Hematopoietic multipotent progenitor cell treated with erythropoietin and hydrocortisone succinate and interleukin-3 and kit ligand, for 6 days (in vitro differentiated cells): ENCODE results near the gene PCK2.
A peak's percentile ranks its signal among the peaks of the same experiment; 100 is the strongest.

Experiments used
- DNase-seq: peaks from one replicate; pipeline ENCODE4 v3.0.0-alpha.2; 2015

The PCK2 gene

DNA sequence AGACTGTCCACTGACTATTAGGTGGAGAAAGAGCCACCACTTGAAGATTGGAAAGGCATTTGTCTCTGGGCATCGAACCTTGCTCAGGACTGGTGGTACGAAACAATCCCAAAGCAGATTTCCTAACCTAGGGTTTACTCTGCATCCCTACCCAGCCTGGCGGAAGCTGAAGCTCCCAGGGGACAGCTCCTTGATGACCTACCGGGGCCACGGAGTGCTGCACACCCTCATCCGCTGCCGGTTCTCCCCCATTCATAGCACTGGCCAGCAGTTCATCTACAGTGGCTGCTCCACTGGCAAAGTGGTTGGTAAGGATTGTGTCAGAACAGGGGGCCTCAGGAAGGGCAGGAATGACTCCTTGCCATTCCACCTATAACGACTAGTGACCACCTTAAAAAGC, 27.1 kb downstream of the PCK2 start:
- no peak for DNase-seq

DNA sequence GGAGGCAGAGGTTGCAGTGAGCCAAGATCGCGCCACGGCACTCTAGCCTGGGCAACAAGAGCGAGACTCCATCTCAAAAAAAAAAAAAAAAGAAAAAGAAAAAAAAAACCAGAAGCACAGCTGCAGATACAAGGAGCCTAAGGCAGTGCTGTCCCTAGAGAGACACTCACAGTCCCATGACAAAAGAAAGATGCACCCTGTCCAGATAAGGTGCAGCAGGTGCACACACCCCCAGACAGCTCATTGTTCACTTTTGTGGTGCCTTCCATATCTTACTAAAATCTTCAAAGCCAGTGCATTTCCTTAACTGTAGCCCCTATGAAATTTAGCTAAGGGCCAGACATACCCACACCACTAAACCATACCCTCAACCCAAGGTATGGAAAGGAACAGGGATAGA, 28.3 kb downstream of the PCK2 start:
- DNase-seq: peak; percentile 59

DNA sequence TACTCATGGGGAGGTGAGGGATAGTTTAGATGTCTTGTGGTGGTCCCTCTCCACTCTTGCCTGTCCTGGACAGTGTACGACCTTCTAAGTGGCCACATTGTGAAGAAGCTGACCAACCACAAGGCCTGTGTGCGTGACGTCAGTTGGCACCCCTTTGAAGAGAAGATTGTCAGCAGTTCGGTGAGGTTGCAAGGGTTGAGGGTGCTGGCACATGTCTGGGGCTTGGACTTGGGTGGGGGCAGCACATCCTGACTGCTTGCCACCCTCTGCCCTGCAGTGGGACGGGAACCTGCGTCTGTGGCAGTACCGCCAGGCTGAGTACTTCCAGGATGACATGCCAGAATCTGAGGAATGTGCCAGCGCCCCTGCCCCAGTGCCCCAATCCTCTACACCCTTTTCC, 28.8 kb downstream of the PCK2 start:
- DNase-seq: peak; percentile 32

- peak; percentile 96 for DNase-seq
Observed at GRCh38 chr14:24123424-24124417, 29.6 kb downstream of the PCK2 start.

- DNase-seq: no peak
Observed at GRCh38 chr14:24126939-24127338, 32.8 kb downstream of the PCK2 start.

DNA sequence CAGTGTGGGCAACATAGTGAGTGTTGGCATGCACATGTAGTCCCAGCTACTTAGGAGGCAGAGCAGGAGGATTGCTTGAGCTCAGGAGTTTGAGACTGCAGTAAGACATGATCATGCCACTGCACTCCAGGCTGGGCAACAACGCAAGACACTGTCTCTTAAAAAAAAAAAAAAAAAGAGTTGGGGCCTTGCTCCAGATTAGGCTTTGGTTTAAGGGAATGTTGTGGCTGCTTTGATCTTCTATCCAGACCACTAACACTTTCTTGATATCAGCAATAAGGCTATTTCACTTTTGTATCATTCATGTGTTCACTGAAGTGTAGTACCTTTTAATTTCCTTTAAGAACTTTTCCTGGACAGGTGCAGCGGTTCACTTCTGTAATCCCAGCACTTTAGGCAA, 33.6 kb downstream of the PCK2 start:
- no peak for DNase-seq

GRCh38 chr14:24129410-24129998, 35.4 kb downstream of the PCK2 start:
- DNase-seq: no peak

DNA sequence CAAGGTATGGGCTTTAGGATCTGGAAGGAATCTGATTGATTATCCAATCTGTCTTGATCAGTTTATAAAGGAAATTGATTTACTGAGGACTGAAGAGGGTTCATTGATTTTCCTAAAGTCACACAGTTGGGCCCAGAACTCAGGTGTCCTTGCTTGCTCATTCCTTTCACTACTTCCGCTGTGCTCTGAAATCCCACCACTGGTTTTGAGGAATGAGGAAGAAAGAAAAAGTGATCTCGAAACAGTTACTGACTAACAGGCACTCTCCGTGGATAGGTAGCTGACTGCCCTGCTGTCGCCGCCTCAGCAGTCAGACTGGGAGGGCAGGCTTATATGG, 36.2 kb downstream of the PCK2 start, which contains the start of gene FITM1:
TSS of gene FITM1 (plus strand) at position 280 of the 337 bp plus-strand sequence. CDS start 905 bp downstream, outside the sequence.
- no peak for DNase-seq

- no peak for DNase-seq
Observed at GRCh38 chr14:24130717-24131548, 36.8 kb downstream of the PCK2 start.

GRCh38 chr14:24131549-24131966, 37.4 kb downstream of the PCK2 start:
- no peak for DNase-seq

DNA sequence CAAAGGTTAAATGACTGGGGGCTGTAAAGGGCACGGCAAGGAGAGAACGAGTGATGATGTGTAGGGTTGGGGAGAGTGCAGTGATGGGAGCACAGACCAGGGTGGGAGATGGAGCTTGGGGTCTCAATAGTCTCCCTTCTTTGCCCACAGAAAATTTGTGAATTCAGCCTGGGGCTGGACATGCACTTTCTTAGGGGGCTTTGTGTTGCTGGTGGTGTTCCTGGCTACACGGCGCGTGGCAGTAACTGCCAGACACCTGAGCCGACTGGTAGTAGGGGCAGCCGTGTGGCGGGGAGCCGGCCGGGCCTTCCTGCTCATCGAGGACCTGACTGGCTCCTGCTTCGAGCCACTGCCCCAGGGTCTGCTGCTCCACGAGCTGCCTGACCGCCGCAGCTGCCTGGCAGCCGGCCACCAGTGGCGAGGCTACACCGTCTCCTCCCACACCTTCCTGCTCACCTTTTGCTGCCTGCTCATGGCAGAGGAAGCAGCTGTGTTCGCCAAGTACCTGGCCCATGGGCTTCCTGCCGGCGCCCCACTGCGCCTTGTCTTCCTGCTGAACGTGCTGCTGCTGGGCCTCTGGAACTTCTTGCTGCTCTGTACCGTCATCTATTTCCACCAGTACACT, 38.1 kb downstream of the PCK2 start:
- no peak for DNase-seq

GRCh38 chr14:24132976-24133375, 38.9 kb downstream of the PCK2 start:
- DNase-seq: no peak

DNA sequence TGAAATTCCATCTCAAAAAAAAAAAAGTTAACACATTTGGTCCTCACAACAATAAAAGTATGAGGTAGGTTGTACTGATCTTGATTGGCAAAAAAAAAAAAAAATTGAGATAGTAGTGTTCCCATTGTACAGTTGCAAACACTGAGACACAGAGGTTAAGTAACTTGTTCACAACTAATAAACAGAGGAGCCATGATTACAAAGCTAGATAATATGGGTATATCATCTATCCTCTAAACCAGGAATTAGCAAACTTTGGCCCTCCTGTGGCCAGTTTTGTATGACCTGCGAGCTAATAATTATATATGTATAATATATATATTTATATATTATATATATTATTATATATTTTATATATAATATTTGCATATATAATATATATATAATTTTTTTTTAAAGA, 39.6 kb downstream of the PCK2 start:
- DNase-seq: peak; percentile 64

GRCh38 chr14:24135584-24135833, 41.4 kb downstream of the PCK2 start:
- no peak for DNase-seq

GRCh38 chr14:24135834-24136683, 41.9 kb downstream of the PCK2 start, which contains the start of gene PSME1:
Gene PSME1, plus strand, starts transcription at chr14:24136194. Its CDS starts 69 bp downstream, at chr14:24136263.
- DNase-seq: peak; percentile 96

DNA sequence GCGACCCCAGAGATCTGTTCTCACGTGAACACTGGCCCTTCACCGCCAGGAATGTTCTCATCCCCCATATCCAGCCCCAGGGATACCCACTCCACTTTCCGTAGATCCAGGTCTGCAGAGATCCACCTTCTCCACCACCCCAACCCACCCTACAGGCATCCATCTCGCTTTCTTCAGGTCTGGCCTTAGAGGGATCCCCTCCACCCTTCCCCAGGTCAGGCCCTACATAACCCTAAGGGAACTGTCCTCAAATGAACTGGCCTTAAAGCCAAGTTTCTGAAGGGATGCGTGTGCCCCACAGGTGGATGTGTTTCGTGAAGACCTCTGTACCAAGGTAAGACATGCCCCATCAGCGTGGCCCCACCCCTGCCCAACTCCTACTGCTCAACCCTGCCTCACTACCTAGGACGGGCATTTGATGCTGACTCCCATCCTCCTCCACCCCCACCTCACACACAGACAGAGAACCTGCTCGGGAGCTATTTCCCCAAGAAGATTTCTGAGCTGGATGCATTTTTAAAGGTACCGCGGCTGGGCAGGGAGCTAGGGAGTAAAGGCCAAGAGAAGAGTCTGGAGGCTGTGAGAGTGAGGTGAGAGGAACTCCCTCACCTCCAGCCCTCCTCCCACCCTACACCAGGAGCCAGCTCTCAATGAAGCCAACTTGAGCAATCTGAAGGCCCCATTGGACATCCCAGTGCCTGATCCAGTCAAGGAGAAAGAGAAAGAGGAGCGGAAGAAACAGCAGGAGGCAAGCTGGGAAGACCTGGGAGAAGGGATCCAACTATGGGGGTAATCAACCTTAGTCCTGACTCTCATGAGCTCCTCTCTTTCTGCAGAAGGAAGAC, 42.8 kb downstream of the PCK2 start:
- no peak for DNase-seq

DNA sequence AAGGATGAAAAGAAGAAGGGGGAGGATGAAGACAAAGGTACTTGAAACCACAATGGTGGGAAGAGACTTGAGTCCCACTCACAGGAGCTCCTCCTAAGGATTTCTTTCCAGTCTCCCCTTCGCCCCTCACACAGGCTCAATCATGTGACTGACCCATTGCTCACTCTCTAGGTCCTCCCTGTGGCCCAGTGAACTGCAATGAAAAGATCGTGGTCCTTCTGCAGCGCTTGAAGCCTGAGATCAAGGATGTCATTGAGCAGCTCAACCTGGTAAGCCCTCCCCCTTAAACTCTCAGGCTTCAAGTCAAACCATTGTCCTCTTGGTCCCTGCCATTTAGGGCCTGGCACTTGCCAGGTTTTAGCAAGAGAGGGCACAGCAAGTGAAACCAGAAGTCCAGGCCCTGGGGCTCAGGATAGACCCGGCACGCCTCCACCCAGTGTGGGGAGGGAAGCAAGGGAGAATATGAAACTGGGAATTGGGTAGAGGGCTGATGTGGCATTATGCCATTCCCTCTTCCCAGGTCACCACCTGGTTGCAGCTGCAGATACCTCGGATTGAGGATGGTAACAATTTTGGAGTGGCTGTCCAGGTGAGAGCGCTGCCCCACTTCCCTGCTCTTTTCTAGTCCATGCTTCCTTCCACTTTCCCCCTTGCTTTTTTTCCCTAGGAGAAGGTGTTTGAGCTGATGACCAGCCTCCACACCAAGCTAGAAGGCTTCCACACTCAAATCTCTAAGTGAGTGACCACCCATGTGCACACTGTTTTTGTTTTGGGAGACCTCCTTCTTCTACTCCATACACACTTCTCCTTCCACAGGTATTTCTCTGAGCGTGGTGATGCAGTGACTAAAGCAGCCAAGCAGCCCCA, 43.7 kb downstream of the PCK2 start:
- DNase-seq: no peak

- no peak for DNase-seq
Observed at GRCh38 chr14:24138396-24139271, 44.5 kb downstream of the PCK2 start.
